Kidney glomerular epithelial cell (primary cell): Measurements from ENCODE around the gene ALPG.
"Not testable (repeated sequence)": the region's sequence is repeated elsewhere in the genome, so short reads cannot be mapped to it uniquely, and the experiment has no call there.

Experiments
- DNase-seq: peaks from one replicate; lab custom pipeline; 2025; lab: John Stamatoyannopoulos, UW

The ALPG gene

DNA sequence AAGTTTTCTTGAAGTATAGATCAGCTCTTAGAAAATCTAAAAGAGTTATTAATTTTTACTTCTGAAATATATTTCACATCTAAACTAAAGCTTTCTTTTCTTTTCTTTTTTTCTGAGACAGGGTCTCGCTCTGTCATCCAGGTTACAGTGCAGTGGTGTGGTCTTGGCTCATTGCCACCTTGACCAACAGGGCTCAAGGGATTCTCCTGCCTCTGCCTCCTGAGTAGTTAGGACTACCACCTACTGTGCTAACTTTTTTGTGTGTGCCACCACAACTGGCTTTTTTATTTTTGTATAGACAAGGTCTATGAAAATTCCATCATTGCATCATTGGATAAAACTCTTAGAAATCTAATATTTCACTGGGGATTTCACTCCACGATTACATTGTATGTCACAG, 10.0 kb upstream of the ALPG start:
- DNase-seq, result no peak

GRCh38 chr2:232398293-232399034, 8.2 kb upstream of the ALPG start:
- DNase-seq, result no peak

- no peak for DNase-seq
Measured at GRCh38 chr2:232400256-232401015, 6.2 kb upstream of the ALPG start.

- DNase-seq, result no peak
Measured at GRCh38 chr2:232402518-232402917, 4.1 kb upstream of the ALPG start.

- DNase-seq, result no peak
Measured at GRCh38 chr2:232405943-232406510, 617 bp upstream of the ALPG start.

- DNase-seq, result not testable (repeated sequence)
Measured at GRCh38 chr2:232407428-232408150, 945 bp downstream of the ALPG start.

- DNase-seq, result not testable (repeated sequence)
Measured at GRCh38 chr2:232408269-232408668, 1.6 kb downstream of the ALPG start.

DNA sequence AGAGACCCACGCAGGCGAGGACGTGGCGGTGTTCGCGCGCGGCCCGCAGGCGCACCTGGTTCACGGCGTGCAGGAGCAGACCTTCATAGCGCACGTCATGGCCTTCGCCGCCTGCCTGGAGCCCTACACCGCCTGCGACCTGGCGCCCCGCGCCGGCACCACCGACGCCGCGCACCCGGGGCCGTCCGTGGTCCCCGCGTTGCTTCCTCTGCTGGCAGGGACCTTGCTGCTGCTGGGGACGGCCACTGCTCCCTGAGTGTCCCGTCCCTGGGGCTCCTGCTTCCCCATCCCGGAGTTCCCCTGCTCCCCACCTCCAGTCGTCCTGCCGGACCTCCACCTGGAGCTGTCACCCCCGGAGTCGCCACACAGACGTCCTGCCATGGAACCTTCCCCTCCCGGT, 3.0 kb downstream of the ALPG start:
- DNase-seq, result not testable (repeated sequence)

- no peak for DNase-seq
Measured at GRCh38 chr2:232410238-232410900, 3.7 kb downstream of the ALPG start.

- DNase-seq, result no peak
Measured at GRCh38 chr2:232411901-232412629, 5.4 kb downstream of the ALPG start.

- no peak for DNase-seq
Measured at GRCh38 chr2:232412986-232413385, 6.3 kb downstream of the ALPG start.

DNA sequence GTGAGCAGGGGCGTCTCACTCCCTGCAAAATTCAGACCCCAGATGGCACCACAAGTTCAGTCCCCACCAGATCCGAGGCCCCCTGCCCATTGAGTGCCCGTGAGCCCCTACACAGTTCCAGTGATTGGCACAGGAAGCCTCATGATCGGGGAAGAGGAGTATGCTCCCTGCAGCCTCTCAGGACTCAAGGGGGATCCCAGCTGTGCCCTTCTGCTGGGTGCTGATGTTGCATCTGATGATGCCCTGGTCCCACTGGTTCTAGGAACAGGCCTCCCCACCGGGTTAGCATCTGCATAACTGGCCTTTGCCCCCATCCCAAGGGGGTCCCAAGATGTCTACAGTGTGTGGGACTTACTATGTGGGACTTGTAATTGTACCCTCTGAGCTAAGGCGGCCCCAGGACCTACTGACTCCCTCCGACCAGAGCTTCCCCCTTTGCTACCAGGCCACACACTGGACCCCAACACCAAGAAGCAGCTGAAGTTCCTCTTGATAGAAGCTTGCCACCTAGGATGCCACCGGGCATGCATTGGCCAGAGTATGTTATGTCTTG, 8.6 kb downstream of the ALPG start:
- DNase-seq, result no peak

- DNase-seq, result no peak
Measured at GRCh38 chr2:232415736-232416520, 9.3 kb downstream of the ALPG start.

GRCh38 chr2:232416521-232417470, 10.2 kb downstream of the ALPG start:
- no peak for DNase-seq

- no peak for DNase-seq
Measured at GRCh38 chr2:232417489-232417888, 10.8 kb downstream of the ALPG start.

DNA sequence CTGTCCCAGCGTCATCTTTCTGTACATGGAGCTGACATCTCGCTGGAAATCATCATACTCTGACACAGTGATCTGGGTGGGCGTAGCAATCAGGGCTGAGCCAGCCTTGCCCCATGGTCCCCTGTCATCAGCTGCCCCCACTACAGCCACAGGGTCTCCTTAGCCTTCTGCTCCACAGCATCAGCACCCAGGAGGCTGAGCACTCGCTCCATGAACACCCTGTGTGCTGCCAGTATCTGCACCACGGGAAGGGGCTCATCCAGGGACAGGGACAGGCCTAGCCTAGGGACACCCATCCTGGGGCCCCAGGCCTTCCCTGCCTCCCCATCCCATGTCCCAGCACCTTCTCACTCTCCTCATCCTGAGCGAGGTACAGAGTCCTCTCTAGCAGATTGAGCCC, 11.4 kb downstream of the ALPG start:
- no peak for DNase-seq

- no peak for DNase-seq
Measured at GRCh38 chr2:232418466-232419244, 12.0 kb downstream of the ALPG start.
